HG03139 (cell line): ENCODE measurements around the gene ALDH1A2.
"Not testable (repeated sequence)": the region's sequence is repeated elsewhere in the genome, so short reads cannot be mapped to it uniquely, and the experiment has no call there.

Source experiments
- ATAC-seq: cut with Tn5 transposase; IDR thresholded peaks from one replicate; pipeline ENCODE4 v1.9.1; 2021; ENCODE audit not compliant: unreplicated experiment

The ALDH1A2 gene

DNA sequence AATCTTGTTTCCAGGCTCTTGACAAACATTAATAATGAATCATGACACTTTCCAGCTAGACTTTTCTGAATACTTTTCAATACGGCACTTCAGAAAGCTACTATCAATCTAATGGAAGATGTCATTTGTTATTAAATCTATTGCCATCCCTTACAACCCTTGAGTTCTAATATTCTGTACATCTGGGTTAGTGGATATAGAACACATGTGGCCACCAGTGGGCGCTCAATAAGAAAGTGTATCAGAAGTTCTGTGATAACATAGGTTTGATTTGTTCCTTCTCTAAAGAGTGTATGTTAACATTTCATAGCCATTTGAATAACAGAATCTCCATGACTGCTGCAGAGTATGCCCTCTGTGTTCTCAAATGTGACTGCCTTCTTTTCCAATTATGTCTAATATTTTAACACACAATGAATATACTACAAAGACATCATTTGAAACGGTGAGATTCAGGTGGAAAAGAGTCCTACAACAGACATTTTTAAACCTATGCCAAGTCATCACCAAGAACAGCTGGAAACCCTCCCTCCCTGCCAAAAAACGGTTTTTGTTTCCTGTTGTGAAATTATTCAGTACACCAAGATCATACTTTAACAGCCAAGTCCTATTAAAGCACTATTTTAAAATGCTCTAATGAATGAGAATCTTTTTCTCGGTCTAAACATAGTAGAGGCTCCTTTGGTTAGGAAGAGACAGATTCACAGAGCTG, 22.2 kb downstream of the ALDH1A2 start:
- ATAC-seq = no peak

DNA sequence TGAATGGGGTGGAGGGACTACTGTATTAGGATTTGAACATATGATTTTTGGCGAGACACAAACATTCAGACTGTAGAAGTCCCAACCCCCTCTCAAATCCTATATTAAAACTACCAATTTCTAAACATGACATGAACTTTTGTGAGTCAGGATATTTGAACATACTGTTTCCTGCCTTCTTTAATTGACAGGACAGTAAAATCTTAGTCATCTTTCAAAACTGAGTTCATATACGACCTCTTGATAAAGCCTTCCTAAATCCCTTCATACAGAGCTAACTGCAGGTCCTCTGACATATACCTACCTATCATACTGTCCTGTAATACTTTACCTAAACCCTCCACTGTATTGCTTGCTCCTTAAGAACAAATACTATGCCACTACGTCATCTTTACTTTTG, 23.5 kb downstream of the ALDH1A2 start:
- ATAC-seq = no peak

DNA sequence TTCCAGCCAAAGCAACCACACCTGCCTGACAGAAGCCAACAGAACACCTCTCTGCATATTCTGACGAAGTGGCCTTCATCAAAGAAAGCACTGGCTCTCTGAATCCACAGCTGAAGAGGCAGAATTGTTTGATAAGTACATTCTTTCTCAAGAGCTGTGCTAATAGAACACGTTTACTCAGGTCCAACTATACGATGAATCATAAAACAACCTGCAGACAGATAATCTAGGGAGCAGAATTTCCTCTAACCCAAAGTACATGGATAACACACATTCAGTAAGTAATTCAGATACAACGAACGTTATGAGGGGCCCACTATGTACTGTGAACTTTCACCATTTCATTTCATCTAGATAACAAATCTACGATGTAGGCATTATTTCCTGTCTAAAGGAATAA, 25.4 kb downstream of the ALDH1A2 start:
- ATAC-seq = no peak

- ATAC-seq = no peak
Observed at GRCh38 chr15:58039079-58040035, 26.2 kb downstream of the ALDH1A2 start.

DNA sequence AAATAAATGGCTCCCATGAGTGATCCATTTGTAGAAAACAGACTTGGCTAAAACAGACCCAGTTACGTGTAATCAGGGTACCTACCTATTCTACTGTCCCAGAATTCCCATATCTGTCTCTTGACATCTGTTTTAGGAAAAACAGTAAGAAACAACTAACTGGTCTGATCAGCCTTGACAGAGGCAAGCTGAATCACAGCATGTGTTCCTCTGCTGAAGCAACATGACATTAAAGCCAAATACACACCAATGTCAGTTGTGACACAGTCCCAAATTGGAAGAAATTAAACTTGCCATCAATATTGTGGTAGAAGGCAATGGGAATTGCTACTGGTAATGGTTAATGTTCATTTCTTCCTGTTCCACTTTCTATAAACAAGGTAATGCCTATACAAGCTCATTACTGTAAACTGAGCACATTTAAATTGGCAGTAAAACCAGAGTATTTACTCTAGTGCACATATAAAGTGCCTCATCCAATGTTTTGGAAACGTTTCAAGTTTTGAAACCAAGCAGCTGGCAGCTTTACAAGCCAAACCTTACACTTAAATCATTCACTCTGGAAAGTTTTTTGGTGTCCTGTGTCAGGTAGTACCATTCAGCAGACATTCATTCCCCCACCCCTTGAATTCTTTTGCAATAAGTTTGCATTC, 27.0 kb downstream of the ALDH1A2 start:
- no peak for ATAC-seq

DNA sequence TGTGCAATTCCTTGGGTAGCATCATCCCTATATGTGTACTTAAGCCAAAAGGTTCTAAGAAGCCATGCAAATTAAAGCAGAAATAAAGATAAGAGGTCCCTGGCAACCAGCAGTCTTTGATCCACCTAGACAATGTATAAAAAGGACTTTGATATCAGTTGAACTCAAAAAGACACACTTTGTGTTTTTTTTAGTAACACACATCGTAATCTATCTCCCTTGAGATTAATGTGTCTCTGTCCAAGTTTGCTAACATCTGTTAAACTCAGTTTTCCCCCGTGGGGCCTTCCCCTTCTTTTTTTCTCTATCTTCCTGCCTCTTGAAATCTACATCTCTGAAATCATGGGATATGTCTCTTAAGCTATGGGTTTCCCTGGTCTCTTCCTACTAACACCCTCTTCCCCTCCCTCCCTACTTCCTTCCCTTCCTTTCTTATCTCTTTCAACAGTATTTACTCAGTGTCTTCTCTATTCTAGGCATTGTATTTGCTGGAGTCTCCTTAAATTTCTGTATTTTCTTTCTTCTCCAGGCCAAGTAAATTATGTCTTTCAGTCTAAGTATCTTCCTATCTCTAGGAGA, 27.7 kb downstream of the ALDH1A2 start:
- ATAC-seq = no peak

GRCh38 chr15:58036579-58036978, 28.9 kb downstream of the ALDH1A2 start:
- no peak for ATAC-seq

- ATAC-seq = not testable (repeated sequence)
Observed at GRCh38 chr15:58028392-58028791, 37.1 kb downstream of the ALDH1A2 start.

DNA sequence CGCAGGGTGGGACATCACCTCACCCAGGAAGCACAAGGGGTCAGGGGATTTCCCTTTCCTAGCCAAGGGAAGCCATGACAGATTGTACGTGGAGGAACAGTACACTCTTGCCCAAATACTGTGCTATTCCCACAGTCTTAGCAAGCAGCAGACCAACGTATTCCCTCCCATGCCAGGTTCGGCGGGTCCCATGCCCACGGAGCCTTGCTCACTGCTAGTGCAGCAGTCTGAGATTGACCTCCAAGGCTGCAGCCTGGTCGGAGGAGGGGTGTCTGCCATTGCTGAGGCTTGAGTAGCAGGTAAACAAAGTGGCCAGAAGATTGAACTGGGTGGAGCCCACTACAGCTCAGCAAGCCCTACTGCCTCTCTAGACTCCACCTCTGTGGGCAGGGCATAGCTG, 39.0 kb downstream of the ALDH1A2 start:
- no peak for ATAC-seq

- ATAC-seq = no peak
Observed at GRCh38 chr15:58026051-58026450, 39.5 kb downstream of the ALDH1A2 start.

- no peak for ATAC-seq
Observed at GRCh38 chr15:58021332-58022230, 43.9 kb downstream of the ALDH1A2 start.

GRCh38 chr15:58019503-58020376, 45.8 kb downstream of the ALDH1A2 start:
- ATAC-seq = no peak

- ATAC-seq = no peak
Observed at GRCh38 chr15:58017869-58018268, 47.6 kb downstream of the ALDH1A2 start.

DNA sequence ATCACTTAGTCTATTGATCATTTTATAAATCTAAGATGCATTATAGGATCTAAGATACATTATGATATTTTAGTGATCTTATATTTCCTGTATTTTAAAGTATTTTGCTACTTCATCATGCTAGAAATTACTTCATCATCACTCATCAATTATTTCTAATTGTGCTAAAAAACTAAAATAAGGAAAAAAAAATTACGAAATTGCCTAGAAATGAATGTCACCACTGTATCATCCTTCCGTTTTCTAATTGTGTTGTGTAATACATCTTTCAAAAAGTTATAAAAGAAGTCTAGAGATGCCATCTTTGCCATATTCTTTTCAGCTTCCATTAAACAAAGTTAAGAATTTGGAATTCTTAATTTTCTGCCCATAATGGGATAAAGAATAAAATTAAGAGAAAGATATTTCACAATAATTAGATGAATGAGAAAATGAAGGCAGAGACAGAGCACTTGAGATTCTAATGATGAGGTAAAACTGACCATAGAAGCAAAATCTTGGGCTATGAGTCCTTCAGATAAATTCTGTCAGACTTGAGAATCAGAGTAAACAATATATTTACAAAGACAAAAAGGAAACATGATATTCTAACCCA, 48.8 kb downstream of the ALDH1A2 start:
- ATAC-seq = no peak

GRCh38 chr15:58015565-58015964, 49.9 kb downstream of the ALDH1A2 start:
- ATAC-seq = no peak

DNA sequence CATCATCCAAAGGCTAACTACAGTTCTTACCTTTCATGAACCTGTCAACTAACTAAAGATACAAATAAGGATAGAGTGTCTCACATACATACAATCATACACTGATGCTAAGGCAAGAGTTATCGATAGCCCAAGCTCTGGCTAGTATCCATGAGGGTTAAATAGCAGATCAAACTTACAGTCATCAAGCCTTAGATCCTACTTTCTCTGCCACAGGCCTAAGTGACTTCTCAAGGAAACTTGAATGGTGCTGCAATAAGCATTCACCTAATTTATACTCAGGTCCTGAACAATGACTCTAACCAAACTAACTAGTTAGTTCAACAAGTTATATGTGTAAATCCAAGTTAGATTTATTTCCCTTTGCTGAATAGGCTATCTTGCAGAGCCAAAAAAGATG, 51.0 kb downstream of the ALDH1A2 start:
- ATAC-seq = no peak

DNA sequence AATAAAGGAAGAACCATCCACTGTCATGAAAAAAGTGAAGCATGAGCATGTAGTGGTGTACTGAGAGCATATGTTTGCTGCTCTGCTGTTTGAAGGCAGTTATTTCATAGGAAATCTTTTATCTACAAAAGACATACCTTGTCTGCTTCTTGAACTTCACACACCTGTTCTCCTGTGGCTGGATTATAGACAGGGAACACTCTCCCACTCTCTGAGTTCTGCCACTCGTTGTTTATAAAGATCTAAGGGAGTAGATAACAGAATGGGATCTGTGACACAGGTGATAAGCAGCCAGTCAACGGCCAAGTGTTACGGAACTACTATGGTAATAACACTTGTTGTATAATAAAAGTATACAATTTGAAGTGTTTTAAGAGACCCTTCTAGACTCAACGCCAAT, 51.5 kb downstream of the ALDH1A2 start:
- no peak for ATAC-seq

GRCh38 chr15:58010983-58011382, 54.5 kb downstream of the ALDH1A2 start:
- no peak for ATAC-seq

- ATAC-seq = no peak
Observed at GRCh38 chr15:58003810-58004209, 61.7 kb downstream of the ALDH1A2 start.
